Measurements from ENCODE around the gene CCNC.

Gene CCNC, protein sequence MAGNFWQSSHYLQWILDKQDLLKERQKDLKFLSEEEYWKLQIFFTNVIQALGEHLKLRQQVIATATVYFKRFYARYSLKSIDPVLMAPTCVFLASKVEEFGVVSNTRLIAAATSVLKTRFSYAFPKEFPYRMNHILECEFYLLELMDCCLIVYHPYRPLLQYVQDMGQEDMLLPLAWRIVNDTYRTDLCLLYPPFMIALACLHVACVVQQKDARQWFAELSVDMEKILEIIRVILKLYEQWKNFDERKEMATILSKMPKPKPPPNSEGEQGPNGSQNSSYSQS

DNA sequence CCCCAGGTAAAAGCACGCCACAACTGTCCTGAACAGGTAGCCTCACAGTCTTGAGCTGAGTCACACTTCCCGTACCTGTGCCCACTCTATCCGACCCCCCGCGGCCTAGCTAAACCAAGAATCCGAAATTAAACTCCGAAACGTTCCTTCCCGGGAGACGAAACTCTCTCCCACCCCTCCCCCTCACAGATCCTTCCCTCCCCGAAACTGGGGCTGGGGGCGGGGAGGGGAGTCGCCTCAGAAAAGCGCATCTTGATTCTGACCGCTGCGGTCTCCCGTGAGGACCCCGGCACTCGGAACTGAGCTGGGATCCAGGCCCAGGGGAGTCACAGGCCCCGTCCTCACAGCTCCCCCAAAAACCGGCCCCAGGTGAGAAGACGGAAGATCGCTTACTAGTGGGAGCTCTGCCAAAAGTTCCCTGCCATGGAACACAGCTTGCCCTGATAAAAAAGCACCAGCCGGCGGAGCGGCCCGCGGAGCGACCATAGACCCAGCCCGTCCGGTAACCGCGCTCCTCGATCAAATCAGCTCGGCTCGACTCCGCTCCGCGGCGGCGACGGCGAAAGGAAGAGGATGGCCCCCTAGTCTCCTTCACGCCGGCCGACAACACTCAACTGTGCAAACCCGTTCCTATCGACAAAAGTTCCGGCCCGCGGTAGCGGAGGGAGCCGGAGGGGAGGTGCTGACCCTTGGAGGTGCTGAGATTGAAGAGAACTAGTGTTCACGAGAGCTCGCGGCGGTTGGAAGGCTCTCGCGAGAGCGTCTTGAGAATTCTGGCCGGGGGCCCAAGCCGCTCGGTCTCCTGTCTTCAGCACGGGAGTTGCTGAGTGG lies at the start of gene CCNC:
TSS of gene CCNC (minus strand) at position 558 of the 831 bp plus-strand sequence. CDS start at position 425, 133 bp downstream.
- H3K4me3 ChIP-seq (ENCODE audit: low read depth, low read length): peak within 1 kb of the TSS; percentile 74

DNA sequence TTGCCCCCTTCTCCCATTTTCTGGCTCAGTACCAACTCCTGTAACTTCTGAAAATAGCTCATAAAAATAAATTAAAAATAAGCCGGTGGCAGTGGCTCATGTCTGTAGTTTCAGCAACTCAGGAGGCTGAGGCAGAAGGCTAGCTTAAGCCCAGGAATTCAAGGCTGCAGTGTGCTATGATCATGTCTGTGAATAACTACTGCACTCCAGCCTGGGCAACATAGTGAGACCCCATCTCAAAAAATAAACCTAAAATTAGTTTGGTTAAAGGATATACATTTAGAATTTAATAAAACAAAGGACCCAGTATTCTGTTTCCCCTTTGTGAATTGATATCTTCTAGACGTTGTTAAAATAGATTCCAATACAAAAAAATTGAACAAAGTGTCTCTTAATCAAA lies 48.7 kb upstream of the CCNC start:
- H3K4me3 ChIP-seq (ENCODE audit: low read depth, low read length): no peak overlapping the region

DNA sequence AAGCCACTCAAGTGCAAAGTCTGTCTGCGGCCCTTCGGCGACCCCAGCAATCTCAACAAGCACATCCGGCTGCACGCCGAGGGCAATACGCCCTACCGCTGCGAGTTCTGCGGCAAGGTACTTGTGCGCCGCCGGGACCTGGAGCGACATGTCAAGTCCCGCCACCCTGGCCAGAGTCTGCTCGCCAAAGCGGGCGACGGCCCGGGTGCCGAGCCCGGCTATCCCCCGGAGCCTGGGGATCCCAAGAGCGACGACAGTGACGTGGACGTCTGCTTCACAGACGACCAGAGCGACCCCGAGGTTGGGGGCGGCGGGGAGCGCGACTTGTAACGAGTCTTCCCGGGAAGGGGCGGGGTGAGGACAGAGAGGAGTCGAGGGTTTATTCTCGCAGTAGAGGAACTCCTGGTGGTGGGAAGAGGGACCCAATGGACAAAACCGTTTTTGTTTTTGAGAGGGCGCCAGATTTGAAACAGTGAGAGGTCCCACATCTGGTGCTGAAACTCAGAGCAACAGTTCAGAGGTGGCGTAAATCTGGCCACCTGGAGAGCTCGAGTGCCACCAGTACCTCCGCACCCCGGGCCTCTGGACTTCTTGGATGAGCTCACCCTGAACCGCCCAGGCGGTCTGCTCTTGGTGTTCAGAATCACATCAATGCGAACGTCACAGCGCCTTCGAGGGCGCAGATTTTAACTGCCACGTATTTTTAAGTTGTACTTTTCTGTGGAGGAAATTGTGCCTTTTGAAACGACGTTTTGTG lies 46.1 kb upstream of the CCNC start:
- peak overlapping the region; percentile 28 for H3K4me3 ChIP-seq (ENCODE audit: low read depth, low read length)

DNA sequence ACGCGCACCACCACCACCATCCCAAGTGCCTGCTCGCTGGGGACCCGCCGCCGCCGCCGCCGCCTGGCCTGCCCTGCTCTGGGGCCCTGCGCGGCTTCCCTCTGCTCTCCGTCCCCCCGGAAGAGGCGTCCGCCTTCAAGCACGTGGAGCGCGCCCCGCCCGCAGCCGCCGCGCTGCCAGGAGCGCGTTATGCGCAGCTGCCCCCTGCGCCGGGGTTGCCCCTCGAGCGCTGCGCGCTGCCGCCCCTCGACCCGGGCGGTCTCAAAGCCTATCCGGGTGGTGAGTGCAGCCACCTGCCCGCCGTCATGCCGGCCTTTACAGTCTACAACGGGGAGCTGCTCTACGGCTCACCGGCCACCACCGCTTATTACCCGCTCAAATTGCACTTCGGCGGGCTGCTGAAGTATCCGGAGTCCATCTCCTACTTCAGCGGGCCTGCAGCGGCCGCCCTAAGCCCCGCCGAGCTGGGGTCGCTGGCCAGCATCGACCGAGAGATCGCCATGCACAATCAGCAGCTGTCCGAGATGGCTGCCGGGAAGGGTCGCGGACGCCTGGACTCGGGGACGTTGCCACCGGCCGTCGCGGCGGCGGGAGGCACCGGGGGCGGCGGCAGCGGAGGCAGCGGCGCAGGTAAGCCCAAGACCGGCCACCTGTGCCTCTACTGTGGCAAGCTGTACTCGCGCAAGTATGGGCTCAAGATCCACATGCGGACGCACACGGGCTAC lies 45.4 kb upstream of the CCNC start:
- H3K4me3 ChIP-seq (ENCODE audit: low read depth, low read length): peak overlapping the region; percentile 28

DNA sequence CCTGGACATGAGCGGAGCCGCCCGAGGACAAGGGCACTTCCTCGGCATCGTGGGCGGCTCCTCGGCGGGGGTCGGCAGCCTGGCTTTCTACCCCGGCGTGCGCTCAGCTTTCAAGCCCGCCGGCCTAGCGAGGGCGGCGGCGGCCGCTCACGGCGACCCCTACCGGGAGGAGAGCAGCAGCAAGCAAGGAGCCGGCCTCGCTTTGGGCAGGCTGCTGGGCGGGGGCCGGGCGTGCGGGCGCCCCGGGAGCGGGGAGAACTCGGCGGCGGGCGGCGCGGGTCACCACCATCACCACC lies 44.9 kb upstream of the CCNC start:
- H3K4me3 ChIP-seq (ENCODE audit: low read depth, low read length): peak overlapping the region; percentile 17

DNA sequence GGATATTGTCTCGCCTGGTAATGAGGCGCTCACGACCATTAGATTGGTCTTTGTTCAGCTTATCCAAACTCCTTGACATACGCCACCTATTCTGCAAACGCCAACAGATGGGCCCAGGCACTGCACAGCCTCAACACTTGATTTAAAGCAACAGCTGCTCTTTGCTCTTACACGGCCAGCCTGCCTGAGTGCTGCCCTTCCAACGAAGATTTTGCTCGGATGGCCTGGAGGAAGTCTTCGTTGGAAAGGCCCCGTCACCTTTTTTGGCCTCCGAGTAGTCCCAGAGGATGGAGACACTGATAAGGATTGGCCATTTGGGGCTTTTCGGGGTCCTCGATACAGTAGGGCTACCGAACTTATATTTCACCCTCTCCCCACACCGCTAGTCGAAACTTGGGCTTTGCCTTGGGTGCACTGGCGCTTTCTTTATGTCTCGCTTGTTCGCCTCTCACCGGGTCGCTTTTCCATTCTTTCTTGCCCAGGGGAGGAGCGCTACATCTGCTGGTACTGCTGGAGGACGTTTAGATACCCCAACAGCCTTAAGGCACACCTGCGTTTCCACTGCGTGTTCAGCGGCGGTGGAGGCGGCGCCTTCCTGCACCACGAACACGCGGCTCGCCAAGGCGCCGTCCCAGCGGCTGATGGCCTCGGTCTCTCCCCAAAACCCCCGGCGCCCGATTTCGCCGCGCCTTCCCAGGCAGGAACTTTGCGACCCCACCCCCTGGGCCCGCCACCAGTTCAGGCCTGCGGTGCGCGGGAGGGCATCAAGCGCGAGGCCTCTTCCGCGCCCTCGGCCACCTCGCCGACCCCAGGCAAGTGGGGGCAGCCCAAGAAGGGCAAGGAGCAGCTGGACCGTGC lies 44.3 kb upstream of the CCNC start:
- peak overlapping the region; percentile 17 for H3K4me3 ChIP-seq (ENCODE audit: low read depth, low read length)

DNA sequence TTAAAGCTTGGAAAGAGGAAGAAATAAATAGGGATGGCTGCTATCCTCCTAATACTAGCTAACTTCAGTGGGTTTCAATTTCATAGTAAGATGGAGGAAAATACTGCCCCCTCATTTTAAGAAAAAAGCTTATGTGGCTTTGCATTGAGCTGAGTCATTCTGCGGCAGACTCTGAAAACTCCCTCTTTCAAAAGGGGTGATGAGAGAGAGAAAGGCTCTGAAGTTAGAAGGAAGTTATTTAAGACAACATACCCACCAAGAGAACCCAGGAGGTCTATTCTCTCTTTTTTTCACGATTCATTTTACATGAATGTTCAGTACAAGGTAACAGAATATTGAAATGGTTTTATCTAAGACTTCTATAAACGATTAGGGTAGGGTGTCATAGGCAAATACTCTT lies 42.7 kb upstream of the CCNC start:
- no peak overlapping the region for H3K4me3 ChIP-seq (ENCODE audit: low read depth, low read length)

DNA sequence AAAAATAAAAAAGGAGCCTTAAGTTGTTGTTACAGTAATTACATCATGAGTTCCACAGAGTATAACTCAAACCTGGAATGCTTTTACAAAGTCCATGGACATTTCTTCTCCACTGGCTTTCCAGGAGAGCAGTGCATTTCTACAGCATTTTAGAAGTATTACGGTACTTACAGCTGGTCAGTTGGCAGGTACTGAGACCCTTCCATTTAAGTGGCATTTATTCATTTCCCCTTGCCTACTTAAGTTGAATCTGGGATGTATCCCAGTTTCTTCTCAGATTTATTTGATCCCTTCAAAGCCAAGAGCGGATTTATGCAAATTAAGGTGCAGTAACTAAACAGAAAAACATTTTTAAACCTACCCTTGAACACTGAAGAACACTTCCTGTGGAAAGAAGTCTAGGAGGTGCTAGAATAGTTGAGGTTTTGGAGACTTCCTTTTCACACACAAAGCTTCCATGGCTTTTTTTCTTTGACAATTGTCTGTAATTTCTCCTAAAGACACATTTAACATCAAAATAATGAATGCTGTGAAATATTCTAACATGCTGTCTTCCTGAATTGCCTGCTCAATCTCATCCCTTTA lies 41.5 kb upstream of the CCNC start:
- no peak overlapping the region for H3K4me3 ChIP-seq (ENCODE audit: low read depth, low read length)

DNA sequence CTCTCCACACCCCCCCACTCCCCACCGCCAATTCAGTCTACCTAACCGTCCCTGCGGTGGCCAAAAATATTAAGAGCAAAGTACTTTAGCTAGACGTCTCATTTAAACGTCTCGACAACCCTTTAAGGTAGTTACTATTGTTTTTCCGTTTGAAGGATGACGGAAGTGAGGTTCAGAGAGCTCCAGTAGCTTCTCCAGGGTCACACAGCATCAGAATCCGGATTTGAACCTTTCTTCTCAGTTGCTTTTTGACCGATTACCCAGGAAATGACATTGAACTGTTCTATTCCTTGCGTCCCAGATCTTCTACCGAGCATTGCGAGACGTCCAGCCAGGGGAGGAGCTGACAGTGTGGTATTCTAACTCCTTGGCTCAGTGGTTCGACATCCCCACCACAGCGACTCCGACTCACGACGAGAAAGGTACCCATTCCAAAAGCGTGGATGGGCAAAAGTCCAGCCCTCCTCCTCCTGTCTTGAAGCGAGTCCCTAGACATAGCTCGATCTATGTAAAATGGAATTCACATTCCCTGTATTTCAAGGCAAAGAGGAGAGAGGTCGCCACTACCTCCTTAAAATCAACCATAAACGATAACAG lies 40.5 kb upstream of the CCNC start:
- no peak overlapping the region for H3K4me3 ChIP-seq (ENCODE audit: low read depth, low read length)

DNA sequence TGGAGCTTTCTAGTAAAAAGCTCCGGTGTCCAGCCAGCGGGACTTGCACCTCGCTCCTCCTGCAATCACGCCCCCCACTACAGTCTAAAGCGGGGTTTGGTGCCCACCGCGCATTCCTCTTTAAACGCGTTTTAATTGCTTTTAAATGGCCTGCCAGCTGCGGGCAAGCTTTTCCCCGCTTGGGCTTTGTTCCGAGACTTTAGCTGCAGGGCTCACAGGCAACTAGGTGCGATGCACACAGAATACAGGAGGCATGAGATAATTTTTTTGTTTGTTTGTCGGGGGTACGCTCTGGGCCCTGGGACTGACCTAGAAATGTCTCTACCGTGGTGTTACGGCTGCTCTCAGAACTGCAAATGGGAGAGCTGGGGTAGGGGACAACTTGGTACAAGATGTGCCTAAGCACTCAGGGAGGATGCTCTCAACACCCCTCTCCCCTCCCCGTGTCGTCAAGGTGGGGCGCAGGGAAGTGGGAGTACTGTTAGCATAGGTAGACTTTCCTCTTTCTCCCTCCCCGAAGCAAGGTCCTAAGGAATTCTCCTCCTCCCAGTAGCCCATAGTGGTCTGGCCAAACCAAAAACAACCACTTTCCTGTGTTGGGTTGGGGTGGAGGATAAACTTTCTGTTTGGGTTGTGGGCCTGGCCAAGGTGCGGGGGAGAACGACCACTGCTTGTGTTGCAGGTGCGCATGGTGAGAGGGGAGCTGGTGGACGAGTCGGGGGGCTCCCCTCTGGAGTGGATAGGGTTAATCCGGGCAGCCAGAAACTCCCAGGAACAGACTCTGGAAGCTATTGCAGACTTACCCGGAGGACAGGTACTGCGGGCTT lies 39.8 kb upstream of the CCNC start:
- no peak overlapping the region for H3K4me3 ChIP-seq (ENCODE audit: low read depth, low read length)

DNA sequence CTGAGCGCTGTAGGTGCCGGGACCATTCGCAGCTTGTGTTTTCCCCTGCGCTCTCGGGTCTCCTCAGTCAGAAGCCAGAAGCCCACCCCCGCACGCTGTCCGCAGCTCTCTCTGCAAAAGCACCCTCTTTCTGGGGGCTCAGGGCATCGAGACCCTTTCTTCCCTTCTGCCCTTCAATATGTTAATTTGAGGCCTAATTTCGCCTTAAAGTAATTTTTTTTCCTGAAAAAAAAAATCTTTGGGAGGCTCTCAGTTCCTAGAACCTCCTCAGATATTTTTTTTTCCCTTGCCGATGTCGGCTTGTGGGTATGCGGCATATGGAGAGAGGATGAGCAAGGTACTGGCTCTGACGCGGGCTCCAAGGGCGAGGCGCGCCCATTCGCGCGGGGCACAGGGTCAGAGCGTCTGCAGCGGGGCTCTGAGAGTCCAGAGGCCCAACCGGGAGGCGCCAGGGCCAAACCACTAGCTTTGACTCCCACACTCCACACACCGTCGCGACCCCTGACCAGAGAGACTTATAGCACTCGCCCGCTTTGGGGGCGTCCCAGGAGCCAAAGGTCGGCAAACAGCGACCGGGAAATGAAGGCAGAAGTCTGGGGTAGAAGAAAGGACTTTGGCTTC lies 39.1 kb upstream of the CCNC start:
- no peak overlapping the region for H3K4me3 ChIP-seq (ENCODE audit: low read depth, low read length)

DNA sequence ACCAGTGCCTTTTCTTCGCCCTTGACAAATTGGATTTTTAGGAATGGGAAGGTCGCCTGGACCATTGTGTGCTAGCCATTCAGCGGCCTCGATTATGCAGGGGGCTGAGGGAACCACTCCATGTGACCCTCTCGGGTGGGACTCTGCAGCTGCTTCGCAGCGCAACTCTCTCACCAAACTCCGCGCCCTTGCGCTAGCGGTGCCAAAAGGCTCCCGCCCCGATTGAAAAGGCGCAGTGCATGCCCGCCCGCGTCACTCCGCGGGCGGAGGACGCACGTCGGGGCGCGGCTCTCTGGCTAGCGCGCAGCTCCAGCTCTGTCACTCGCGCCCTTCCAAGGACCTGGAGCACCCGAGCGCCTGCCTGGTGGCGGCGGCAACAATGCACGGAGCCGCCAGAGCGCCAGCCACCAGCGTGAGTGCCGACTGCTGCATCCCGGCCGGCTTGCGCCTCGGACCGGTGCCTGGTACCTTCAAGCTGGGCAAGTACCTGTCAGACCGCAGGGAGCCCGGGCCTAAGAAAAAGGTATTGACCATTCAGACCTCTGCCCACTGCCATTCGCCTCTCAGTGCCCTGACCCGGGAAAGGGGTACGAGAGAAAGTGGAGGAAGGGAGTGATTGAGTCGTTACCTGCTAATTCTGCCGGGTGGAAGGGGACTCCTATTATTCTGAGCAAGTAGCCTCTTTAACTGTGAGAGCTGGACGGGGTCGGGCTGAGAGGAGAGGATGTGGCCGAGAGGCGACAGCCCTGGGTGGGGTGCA lies 38.4 kb upstream of the CCNC start, which contains the start of gene PRDM13:
TSS of gene PRDM13 (plus strand) at position 178 of the 760 bp plus-strand sequence. CDS start at position 380, 202 bp downstream.
- no peak within 1 kb of the TSS for H3K4me3 ChIP-seq (ENCODE audit: low read depth, low read length)

DNA sequence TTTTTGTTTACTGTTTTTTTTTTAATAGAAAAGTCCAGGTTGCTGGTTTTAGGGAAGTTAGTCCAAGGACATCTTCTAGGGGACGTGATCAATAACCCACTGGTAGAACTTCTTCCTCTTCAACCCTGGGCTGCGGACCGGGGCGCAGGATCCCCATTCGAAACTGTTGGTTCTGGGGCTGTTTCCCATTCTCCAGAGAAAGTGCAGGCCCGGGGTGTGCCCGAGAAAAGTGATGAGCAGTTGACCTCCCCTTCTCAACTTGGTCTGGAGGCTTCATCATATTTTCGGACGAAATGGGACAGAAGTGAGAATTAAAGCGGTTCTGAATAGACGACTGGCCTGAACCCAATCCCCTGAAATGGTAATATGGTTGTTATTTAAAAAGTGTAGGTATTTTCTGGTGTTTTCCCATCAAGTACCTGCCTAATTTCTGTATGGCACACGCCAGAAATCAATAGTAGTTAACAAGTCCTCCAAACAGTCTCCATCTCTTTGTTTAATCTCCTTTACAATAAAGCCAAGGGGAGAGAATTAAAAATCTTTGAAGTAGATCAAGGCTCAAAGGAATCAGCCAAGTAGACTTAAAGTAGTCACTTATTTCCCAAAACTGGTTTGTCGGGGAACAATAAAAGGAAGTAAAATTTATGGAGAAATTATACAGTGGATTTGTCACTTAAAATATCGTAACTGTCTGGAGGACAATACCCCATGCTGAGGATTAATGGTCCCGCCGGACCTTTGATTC lies 37.6 kb upstream of the CCNC start:
- H3K4me3 ChIP-seq (ENCODE audit: low read depth, low read length): no peak overlapping the region

DNA sequence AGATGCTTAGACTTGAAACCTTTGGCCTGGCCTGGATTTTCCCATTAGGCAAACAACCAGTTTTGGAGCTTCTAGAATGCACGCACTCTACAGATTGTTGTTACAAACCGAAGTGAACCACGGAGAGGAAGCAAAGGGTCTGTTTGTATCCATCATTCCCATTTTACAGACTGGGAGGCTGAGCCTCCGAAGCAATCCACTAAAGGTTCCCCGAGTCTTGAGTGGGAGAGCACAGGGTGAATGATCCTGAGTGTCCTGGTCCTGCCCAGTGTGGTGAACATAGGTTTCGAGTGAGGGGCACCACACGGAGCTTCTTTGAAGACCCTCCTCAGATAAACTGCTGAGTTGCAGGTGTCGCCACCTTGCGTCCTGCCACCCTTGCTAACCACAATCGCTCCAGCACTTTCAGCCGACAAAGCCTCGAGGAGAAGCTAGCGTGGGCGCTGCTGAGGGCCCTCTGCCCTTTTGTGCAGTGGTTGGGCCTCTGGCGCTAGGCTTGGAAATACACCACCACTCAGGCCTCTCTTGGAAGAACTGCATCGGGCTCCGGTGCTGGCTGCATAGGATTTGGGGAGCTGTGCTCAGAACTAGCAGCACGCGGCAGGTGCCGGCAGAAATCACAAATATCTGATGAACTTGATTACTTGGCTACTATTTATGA lies 36.7 kb upstream of the CCNC start:
- no peak overlapping the region for H3K4me3 ChIP-seq (ENCODE audit: low read depth, low read length)

DNA sequence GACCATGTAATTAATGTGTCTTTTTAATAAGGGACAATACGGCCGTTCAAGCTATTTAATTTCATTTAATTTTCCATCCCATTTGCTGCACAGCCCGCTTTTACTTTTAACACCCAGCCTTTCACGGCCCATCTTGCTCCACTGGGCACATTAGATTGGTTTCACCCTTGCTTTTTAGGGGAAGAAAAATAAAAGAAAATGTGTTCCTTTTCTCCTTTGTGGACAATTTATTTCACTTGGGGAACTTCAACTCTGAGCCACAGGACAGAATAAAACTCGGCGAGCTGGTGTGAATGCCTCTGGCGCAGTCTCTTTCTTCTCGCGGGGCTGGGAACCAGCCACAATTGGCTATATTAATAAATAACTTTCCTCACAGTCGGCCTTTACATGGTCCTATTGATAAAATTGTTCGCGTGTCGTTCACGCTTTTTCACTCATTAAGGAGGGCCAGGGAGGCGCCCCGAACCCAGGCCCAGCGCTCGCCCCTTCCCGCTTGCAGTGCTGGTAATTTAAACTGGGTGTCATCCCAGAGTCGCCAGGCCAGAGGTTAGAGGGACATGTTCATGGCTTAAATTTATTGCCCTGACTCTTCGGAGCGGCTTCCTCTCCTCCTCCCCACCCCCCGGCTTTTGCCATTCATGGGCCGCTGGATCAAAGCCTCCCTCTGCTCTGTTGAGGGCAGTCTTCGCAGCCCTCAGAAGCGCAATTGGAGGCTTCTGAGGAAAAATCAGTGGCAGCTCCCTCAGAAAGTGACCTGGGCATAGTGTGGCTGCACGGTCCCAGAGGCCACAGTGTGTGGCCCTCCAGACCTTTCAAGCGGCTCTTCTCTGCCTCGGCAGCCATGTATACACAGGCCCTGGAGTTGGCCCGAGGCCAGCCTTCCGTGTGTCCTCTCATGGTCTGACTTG lies 36.0 kb upstream of the CCNC start:
- H3K4me3 ChIP-seq (ENCODE audit: low read depth, low read length): no peak overlapping the region
